H1 (cell line): Measurements from ENCODE around the gene SORL1-AS1.

ENCODE experiments used
- EGR1 ChIP-seq: IDR thresholded peaks from 2 replicates; pipeline ENCODE4 v1.6.1; 2011; ENCODE audit warnings: low read depth, low read length, borderline replicate concordance
- EP300 ChIP-seq, 2 experiments: IDR thresholded peaks; 1 replicate in 1 of 2; 2 replicates in 1 of 2; pipeline ENCODE4 v1.6.1; 2011 to 2012; ENCODE audit warnings: low read depth in 2 of 2, low read length in 2 of 2, mild to moderate bottlenecking in 2 of 2, borderline replicate concordance in 1 of 2, inconsistent platforms in 1 of 2, moderate library complexity in 1 of 2
- SIN3A ChIP-seq, 2 experiments: IDR thresholded peaks in 1 of 2; conservative IDR thresholded peaks in 1 of 2; 2 replicates each; pipeline ENCODE4 v1.6.1; 2011 to 2012; ENCODE audit warnings: low read length in 2 of 2, improper control_type of control experiment in 1 of 2, low read depth in 1 of 2, mild to moderate bottlenecking in 1 of 2
- SIRT6 ChIP-seq: IDR thresholded peaks from one replicate; pipeline ENCODE4 v1.7.1; 2012; ENCODE audit warnings: low read length, inconsistent platforms
- SUZ12 ChIP-seq: fragments of 200-600 bp; sonication (generic); IDR thresholded peaks from 2 replicates; pipeline ENCODE4 v1.6.1; 2012; ENCODE audit warnings: mild to moderate bottlenecking, inconsistent platforms, low read length, moderate library complexity, mixed read lengths
- YY1 ChIP-seq: IDR thresholded peaks from 2 replicates; pipeline ENCODE4 v1.6.1; 2011; ENCODE audit warnings: low read depth, mild to moderate bottlenecking, low read length
- TF ChIP-seq, protein P1 (sequence below): fragments of 300-600 bp; sonication (generic); IDR thresholded peaks from 2 replicates; pipeline ENCODE4 v1.7.1; 2012; ENCODE audit warnings: low read length, moderate library complexity, mild to moderate bottlenecking, inconsistent platforms; ENCODE audit not compliant: insufficient replicate concordance

SORL1-AS1 gene

GRCh38 chr11:121406291-121406690, 46.5 kb downstream of the SORL1-AS1 start (continued):
- TF ChIP-seq, protein P1, sequence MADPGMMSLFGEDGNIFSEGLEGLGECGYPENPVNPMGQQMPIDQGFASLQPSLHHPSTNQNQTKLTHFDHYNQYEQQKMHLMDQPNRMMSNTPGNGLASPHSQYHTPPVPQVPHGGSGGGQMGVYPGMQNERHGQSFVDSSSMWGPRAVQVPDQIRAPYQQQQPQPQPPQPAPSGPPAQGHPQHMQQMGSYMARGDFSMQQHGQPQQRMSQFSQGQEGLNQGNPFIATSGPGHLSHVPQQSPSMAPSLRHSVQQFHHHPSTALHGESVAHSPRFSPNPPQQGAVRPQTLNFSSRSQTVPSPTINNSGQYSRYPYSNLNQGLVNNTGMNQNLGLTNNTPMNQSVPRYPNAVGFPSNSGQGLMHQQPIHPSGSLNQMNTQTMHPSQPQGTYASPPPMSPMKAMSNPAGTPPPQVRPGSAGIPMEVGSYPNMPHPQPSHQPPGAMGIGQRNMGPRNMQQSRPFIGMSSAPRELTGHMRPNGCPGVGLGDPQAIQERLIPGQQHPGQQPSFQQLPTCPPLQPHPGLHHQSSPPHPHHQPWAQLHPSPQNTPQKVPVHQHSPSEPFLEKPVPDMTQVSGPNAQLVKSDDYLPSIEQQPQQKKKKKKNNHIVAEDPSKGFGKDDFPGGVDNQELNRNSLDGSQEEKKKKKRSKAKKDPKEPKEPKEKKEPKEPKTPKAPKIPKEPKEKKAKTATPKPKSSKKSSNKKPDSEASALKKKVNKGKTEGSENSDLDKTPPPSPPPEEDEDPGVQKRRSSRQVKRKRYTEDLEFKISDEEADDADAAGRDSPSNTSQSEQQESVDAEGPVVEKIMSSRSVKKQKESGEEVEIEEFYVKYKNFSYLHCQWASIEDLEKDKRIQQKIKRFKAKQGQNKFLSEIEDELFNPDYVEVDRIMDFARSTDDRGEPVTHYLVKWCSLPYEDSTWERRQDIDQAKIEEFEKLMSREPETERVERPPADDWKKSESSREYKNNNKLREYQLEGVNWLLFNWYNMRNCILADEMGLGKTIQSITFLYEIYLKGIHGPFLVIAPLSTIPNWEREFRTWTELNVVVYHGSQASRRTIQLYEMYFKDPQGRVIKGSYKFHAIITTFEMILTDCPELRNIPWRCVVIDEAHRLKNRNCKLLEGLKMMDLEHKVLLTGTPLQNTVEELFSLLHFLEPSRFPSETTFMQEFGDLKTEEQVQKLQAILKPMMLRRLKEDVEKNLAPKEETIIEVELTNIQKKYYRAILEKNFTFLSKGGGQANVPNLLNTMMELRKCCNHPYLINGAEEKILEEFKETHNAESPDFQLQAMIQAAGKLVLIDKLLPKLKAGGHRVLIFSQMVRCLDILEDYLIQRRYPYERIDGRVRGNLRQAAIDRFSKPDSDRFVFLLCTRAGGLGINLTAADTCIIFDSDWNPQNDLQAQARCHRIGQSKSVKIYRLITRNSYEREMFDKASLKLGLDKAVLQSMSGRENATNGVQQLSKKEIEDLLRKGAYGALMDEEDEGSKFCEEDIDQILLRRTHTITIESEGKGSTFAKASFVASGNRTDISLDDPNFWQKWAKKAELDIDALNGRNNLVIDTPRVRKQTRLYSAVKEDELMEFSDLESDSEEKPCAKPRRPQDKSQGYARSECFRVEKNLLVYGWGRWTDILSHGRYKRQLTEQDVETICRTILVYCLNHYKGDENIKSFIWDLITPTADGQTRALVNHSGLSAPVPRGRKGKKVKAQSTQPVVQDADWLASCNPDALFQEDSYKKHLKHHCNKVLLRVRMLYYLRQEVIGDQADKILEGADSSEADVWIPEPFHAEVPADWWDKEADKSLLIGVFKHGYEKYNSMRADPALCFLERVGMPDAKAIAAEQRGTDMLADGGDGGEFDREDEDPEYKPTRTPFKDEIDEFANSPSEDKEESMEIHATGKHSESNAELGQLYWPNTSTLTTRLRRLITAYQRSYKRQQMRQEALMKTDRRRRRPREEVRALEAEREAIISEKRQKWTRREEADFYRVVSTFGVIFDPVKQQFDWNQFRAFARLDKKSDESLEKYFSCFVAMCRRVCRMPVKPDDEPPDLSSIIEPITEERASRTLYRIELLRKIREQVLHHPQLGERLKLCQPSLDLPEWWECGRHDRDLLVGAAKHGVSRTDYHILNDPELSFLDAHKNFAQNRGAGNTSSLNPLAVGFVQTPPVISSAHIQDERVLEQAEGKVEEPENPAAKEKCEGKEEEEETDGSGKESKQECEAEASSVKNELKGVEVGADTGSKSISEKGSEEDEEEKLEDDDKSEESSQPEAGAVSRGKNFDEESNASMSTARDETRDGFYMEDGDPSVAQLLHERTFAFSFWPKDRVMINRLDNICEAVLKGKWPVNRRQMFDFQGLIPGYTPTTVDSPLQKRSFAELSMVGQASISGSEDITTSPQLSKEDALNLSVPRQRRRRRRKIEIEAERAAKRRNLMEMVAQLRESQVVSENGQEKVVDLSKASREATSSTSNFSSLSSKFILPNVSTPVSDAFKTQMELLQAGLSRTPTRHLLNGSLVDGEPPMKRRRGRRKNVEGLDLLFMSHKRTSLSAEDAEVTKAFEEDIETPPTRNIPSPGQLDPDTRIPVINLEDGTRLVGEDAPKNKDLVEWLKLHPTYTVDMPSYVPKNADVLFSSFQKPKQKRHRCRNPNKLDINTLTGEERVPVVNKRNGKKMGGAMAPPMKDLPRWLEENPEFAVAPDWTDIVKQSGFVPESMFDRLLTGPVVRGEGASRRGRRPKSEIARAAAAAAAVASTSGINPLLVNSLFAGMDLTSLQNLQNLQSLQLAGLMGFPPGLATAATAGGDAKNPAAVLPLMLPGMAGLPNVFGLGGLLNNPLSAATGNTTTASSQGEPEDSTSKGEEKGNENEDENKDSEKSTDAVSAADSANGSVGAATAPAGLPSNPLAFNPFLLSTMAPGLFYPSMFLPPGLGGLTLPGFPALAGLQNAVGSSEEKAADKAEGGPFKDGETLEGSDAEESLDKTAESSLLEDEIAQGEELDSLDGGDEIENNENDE: peak; percentile 86
- no peak for TF ChIP-seq SIRT6
- peak in 1 of 2 experiments; percentile 88; a peak in 2 of 3 replicates for TF ChIP-seq EP300 (IDR thresholded peaks at IDR 0.05; ENCODE audit: borderline replicate concordance in 1 of 2, low read depth in 2 of 2, low read length in 2 of 2)
- peak; percentile 79 for TF ChIP-seq YY1
- no peak for TF ChIP-seq SUZ12
- TF ChIP-seq SIN3A (conservative IDR thresholded peaks at IDR 0.05 in 1 of 2, IDR thresholded peaks at IDR 0.05 in 1 of 2; ENCODE audit: low read depth in 1 of 2, low read length in 2 of 2): no peak
- TF ChIP-seq EGR1: peak; percentile 52; the same call in 1 of the 2 replicates
